NCI-H748 treated with DMSO at 0.1 percent for 48 hours (cell line): ENCODE measurements around the gene LRG1.
"Not testable (repeated sequence)": the region's sequence is repeated elsewhere in the genome, so short reads cannot be mapped to it uniquely, and the experiment has no call there.

Experiments
- DNase-seq: peaks from one replicate; lab custom pipeline; 2025; lab: John Stamatoyannopoulos, UW

LRG1 gene

DNA sequence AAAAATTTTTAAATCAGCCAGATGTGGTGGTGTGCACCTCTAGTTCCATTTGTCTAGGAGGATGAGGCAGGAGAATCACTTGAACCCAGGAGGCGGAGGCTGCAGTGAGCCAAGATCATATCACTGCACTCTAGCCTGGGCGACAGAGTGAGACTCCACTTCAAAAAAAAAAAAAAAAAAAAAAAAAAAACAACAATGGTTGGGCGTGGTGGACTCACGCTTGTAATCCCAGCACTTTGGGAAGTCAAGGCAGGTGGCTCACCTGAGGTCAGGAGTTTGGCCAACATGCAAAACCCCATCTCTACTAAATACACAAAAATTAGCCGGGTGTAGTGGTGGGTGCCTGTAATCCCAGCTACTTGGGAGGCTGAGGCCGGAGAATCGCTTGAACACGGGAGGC lies 12.5 kb downstream of the LRG1 start:
- DNase-seq: not testable (repeated sequence)

DNA sequence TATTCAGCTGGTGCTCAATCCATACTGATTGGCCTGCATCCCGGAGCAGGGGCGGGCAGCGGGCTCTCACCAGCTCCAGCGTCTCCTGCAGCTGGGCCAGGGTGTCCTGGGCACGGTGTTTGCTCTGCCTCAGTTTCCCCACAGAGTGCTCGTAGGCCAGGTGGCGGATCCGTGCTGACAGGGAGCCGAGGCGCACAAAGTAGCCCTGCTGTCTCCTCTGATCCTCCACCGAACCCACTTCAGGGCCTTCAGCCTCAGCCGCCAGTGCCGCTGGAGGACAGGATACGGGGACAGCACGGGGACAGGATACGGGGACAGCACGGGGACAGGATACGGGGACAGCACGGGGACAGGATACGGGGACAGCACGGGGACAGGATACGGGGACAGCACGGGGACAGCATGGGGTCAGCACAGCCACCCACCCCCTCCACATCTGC lies 14.3 kb downstream of the LRG1 start:
- DNase-seq: no peak

DNA sequence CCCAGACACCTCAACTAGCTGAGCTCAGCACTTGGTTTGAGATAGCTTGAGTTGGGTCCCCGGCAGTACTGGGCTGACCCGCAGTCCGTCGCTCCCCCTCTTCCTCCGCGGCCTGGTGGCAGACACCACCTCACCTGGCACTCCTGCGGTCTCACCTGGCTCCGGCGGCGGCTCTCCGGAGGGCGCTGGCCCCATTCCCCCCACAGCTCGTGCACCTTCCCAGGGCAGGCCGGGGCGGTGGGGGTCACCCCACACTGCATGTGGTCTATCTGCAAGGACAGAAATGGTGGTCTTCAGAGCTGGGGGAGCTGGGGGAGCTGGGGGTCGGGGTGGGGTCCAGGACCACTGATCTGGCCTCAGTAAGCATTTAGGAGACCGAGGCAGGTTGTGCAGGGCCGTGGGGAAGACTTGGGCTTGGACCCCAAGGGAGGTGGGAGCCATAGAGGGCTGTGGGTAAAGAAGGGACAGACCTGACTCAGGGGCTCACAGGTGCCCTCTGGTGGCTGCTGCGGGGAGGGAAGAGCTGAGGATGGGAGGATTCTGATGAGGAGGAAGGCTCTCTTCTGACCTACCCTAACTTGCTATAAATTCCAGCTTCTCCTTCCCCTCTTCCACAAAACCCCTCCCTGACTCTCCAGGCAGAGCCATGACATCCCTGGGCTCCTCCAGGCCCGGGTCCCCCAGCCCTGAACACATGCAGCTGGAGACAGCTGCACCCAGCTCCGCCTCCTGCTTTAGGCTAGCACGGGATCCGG lies 14.9 kb downstream of the LRG1 start:
- no peak for DNase-seq

DNA sequence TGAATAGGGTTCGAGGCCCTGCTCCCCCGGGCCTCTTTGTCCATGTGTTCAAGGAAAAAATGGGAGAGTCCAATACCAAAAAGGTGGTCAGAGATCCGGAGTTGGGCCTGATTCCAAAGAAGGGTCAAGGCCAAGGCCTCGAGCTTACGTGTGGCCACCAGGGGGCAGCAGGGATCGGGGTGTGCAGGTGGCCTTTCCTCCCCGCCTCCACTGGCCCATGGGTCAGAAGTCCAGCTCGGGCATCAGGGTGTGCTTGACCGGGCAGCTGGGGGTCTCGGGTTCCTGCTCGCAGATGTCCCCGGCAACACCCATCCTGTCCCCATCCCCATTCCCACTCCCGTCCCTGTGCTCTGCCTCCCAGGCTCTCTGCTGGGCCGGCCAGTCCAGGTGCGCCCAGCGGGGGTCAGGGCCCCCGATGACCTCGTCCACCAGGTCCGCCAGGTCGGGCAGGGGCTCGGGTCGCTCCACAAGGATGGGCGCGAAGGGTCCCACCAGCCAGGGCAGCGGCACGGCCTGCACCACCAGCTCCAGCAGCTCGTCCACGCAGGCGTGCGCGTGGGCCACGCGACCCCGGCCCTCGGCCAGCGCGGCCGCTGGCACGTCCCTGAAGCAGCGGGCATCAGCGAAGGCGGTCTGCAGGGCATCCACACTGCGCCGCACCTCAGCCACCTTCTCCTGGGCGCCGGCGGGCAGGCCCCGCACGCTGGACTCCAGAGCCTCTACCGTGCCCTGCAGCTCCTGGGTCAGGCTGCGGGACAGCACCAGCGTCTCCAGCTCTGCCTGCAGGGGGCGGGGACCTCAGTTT lies 16.3 kb downstream of the LRG1 start:
- DNase-seq: no peak

DNA sequence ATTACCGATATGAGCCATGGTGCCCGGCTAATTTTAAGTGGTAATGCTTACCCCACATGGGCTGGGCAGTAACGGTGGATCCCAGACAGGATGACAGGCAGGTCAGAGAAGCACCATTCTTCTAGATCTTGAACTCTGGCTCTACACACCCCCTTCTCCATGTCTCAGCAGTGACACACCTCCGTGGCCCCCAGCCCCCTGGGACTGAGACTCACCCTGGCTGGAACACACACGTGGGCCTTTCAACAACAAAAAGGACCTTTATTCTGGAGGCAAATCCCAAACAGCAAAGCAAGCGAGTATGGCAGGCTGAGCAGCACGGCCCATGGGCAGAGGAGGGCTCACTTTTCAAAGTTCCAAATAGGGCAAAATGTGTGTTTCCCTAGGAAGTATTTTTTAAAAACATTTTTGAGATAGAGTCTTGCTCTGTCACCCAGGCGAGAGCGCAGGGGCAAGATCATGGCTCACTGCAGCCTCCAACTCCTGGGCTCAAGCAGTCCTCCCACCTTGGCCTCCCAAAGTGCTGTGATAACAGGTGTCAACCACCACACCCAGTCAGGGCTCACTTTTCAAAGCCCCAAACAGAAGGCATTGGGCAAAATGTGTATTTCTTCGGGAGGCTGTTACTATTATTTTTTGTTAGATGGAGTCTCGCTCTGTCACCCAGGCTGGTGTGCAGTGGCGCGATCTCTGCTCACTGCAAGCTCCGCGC lies 17.4 kb downstream of the LRG1 start:
- DNase-seq: no peak

DNA sequence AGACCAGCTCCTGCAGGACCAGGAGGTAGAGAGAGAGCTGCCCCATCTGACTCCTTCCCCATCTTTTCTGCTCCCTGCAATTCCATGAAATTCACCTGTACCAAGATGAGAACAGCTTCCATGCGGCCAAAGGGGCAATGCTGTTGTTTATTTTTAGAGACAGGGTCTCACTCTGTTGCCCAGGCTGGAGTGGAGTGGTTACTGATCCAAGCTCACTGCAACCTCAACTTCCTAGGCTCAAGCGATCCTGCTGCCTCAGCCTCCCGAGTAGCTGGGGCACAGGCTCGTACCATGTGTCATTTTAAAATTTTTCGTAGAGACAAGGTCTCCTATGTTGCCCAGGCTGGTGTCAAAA lies 18.0 kb downstream of the LRG1 start:
- no peak for DNase-seq

DNA sequence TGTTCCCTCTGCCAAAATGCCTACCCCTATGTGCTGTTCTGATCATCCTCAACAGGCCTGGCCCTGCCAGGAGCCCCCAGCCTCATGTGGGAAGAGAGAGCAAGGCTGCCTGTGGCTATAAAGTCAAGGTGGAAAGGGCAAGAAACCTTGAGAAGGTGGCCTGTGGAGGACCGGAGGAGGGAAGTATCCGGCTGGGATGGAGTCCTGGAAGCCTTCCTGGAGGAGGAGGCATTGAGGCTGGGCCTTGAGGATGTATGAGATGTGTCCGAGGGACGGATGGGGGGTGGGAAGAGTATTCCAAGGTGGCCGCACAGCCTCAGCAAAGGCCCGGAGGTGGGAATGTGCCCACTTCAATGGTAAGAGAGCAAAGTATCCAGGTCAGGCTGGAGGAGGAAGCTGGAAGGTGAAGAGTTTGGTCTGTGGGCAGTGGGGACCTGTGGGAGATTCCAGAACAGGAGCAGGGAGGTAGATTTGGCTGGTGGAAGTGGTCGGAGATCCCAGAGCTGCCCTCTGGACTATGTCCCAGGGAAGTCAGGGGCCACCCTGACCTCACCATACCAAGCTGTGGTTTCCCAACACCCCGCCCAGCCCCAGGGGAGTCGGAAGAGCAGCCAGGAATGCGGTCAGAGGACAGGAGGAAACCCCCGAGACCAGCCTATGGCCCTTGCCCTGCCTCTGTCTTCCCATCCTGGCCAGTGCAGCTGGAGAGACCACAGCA lies 18.5 kb downstream of the LRG1 start:
- DNase-seq: no peak

DNA sequence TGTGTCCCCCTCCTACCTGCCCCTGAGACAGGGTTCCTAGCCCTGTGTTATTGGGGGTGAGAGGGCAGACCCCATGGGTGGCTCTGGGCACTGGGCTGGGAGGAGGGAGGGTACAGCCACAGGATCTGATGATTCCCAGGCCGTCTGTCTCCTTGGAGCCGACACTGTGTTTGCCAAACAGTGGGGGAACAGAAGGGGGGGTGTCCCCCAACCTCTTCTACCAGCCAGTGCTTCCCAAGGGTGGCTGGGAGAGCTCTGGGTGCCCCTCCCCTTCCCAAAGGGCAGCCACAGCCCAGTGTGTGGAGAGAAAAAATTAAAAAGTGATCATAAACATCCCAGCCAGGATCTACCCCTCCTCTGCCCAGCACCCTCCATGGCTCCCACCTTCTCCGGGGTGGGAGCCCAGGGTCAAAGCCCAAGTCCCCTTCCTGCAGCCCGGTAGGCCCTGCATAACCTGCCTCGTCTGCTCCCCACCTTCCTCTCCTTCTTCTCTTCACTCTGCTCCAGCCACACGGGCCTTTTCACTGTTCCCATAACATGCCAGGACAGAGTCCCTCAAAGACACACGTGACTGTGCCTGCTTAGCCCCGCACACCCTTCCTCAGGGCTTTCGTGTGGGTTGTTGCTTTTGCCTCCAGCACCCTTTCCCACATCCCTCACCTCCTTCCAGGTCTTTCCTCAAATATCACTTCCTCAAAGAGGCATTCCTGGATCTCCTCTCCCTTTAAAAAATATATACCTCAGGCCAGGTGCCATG lies 20.1 kb downstream of the LRG1 start:
- DNase-seq: no peak

DNA sequence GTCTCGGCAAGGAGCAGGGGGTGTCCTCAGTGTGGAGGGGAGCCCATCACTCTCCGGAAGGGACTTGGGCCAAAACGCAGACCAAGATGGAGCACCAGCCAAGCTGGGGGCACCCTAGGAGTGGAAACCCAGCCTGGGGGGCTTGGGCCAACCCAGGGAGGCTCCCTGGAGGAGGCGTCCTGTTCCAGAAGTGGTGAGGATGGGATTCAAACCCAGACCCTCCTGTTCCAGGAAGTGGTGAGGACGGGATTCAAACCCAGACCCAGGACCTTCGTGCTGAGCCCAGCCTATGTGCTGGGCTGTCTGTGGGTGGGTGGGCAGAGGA lies 20.7 kb downstream of the LRG1 start:
- no peak for DNase-seq

DNA sequence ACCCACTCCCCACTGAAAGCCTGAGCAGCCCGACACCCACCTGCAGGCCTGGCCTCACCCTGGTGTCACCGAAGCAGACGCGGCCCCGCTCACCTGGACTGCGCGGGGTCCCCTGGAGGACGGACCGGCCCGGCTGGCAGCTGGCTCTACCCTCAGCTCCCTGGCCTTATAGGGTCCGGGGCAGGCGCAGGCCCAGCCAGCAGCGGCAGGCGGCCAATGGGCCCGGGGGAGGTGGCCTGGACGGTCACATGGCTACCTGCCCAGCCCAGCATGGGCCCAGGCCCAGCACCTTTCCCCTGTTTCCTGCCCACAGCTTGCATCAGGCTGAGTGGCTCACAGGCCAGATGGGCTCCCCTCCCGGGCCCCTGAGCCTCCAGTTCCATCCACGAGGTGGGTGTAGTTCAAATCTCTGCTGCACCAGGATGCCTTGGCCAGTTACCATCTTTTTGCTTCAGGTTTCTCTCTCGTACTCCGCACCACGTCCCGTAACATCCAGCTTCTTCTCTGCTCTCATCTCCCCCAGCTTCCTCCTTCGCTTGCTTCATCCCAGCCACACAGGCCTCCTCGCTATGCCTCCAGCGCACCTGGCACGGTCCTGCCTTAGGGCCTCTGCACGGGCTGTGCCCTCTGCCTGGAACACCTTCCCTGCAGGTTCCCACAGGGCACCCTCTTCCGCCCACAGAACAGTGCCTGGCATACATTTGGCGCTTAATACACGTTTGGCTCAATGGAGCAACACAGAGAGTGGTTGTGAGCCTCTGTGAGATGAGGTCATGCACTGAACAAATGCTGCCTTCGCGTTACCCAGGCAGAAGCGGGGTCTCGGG lies 21.3 kb downstream of the LRG1 start, which contains the start of gene PLIN4:
Gene PLIN4 (minus strand): TSS at position 142 of the 827 bp plus-strand sequence. CDS start 214 bp downstream, outside the sequence.
- no peak for DNase-seq

DNA sequence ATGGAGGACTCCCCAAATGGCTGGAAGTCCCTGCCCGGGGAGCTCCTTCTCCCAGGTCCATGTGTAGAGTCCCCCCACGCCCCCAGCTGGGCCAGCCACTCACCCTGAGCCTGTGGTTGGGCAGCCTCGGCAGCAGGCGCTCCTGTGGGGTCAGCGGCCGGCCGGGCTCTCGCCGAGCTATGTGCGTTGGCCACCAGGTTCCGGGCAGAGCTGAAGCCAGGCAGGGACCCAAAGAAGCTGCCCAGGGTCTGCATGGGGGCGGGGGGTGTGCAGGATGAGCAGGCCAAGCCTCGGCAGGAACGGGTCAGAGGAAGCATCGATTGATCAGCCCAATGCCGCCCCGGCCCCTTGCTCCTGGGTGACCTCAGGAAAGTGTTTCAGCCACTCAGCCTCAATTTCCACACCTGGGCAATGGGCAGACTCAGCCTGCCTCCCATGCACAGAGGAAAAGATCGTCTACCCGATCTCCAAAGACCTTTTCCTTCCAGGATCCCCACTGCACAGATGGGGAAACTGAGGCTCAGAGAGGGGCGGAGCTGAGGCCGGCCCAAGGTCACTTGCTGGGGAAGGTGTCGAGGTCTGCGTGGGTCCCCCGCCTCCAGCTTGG lies 22.3 kb downstream of the LRG1 start:
- DNase-seq: no peak

DNA sequence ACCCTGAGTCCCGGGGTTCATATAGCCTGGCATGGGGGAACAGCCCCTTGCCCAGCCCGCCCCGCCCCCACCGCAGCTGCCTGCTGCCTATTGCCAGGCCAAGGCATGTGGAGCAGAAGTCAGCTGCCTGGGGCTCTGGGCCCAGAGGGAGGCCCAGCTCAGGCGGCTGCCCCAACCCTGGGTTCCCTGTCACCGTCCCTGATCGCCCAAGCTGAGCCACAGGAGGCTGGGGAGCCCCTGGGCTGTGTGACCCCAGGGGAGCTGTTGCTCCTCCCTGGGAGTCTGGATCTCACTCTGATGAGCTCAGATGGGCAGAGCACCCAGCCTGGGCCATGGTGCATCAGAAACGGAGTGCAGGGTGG lies 22.9 kb downstream of the LRG1 start:
- no peak for DNase-seq

DNA sequence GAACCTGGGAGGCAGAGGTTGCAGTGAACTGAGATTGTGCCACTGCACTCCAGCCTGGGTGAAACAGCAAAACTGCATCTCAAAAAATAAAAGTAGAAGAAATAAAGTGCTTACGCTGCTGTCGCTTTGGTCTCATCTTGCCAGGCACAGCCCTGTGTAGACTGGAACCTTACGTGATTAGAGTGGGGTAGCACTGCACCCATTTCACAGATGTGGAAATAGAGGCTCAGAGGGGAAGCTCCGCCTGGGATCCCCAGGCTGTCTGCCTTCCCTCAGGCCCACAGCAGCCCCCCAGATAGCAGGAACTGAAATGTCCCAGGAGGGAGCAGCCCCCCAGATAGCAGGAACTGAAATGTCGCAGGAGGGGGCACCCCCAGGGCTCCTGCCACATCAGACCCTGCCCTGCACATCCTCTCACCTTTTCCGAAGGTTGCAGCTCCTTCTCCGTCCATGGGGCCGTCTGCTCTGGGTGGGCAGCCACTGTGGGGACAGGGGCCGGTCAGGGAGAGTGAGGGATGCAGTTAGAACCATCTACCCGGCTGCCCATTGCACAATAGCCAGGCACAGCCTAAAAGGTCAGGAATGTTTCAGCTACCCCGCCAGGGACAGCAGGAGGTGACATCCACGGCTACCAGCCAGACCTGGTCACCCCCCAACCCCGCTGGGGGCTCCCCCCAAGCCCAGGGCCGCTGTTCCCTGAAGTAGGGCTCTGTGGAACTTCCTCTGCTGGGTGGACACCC lies 23.5 kb downstream of the LRG1 start:
- DNase-seq: no peak

DNA sequence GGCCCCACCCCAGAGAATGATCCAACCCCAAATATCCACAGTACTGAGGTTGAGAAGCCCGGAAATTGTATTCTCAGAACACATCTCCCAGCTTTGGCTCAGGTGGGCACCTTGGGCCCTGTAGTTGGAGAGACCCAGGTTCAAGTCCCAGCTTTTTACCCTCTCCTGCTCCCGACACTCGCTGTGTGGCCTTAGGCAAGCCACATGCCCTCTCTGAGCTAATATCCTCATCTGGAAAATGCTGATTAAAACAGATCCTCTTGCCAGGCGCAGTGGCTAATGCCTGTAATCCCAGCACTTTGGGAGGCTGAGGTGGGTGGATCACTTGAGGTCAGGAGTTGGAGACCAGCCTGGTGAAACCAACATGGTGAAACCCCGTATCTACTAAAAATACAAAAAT lies 24.1 kb downstream of the LRG1 start:
- no peak for DNase-seq

DNA sequence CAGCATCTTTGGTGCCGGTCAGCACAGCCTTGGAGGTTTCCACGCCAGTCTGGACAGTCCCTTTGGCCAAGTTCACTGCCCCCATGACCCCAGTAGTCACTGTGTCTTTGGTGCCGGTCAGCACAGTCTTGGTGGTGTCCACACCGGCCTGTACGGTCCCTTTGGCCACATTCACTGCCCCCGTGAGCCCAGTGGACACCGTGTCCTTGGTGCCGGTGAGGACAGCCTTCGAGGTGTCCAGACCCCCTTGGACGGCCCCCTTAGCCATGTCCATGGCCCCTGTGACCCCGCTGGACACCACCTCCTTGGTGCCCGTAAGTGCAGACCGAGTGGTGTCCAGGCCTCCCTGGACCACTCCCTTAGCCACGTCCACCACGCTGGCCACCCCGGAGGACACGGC lies 26.6 kb downstream of the LRG1 start:
- DNase-seq: no peak

DNA sequence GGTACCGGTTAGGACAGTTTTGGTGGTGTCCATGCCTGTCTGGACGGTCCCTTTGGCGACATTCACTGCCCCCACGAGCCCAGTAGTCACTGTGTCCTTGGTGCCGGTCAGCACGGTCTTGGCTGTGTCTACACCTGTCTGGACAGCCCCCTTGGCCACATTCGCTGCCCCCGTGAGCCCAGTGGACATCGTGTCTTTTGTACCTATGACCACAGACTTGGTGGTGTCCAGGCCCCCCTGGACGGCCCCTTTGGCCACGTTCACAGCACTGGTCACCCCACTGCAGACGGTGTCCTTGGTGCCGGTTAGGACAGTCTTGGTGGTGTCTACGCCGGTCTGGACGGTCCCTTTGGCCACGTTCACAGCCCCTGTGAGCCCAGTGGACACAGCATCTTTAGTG lies 27.8 kb downstream of the LRG1 start:
- no peak for DNase-seq

DNA sequence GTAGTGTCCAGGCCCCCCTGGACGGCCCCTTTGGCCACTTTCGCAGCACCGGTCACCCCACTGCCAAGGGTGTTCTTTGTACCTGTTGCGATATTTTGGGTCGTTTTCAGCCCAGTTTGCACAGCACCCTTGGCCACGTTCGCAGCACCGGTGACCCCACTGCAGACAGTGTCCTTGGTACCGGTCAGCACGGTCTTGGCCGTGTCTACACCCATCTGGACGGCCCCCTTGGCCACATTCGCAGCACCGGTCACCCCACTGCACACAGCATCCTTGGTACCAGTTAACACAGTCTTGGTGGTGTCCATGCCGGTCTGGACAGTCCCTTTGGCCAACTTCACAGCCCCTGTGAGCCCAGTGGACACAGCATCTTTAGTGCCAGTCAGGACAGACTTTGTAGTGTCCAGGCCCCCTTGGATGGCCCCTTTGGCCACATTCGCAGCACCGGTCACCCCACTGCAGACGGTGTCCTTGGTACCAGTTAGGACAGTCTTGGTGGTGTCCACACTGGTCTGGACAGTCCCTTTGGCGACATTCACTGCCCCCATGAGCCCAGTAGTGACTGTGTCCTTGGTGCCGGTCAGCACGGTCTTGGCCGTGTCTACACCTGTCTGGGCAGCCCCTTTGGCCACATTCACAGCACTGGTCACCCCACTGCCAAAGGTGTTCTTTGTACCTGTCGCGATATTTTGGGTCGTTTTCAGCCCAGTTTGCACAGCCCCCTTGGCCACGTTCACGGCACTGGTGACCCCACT lies 28.4 kb downstream of the LRG1 start:
- DNase-seq: no peak

DNA sequence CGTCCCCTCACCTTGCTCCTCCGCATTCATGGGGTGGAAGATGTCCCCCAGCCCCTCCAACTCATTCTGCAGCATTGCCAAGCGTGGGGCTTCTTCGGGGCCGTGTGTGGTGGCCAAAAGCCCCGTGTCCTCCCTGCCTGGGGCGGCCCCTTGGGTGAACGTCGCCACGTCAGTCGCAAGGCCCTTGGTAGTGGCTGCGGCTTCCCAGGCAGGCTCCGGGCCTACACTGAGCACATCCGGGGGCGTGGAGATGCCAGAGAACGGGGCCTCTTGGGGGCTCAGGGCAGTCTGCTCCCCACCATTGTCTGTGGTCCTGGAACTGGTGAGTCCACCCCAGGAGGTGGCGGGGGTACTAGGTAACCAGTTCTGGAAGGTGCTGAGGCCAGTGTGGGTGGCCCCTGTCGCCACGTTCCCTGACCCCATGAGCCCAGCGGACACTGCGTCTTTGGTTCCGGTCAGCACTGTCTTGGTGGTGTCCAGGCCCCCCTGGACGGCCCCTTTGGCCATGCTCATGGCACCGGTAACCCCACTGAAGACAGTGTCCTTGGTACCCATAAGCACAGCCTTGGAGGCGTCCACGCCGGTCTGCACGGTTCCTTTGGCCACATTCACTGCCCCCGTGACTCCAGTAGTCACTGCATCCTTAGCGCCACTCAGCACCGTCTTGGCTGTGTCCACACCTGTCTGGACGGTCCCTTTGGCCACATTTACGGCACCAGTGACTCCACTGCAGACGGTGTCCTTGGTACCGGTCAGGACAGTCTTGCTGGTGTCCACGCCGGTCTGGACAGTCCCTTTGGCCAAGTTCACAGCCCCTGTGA lies 29.2 kb downstream of the LRG1 start:
- DNase-seq: no peak
